ENCODE measurements around the gene PLIN3.

DNA sequence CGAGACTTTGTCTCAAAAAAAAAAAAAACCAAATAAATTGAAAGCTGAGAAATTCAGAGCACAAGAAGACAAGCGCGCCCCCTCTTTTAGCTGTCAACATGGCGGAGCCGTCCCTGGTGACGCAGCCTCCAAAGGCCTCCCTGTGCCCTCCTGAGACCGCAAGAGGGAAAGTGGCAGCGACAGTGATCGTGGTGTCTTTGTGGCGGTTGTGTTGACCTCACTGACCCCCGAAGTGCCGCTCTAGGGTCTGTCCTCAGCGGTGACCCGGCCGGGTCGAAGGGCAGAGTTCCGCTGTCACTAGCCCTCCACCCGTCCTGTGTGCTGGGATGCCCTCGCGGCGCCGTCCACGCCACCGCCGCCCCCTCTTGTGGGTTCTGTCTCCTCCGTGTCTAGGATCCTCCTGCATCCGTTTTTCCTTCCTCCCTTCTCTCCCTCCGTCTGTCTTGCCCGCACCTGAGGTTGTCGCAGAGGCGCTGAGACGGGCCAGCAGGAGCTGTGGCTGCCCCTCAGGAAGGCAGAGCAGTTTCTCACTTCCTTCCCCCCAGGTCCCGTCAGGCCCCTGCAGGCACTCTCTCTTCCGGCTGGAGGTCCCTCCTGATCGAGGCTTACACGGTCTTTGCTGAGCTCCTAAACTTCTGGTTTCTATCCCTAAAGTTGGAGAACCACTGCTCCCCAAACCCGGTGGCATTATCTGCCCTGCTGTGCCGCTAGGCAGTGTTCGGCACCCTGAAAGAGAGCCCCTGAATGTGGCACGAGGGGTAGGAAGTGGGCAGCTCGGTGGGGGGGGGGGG is 49.0 kb upstream of the PLIN3 start:
- peak; percentile 67 to 83 (median 71) for TF ChIP-seq POLR2AphosphoS5 (IDR thresholded peaks at IDR 0.05)
- no peak for TF ChIP-seq POLR2A (IDR thresholded peaks at IDR 0.05)

Measured in spleen (tissue), 3 donors.